Stimulated activated CD8-positive, alpha-beta memory T cell treated with anti-CD3 and anti-CD28 coated beads, Interleukin-2, amount 100 ng/mL, for 1 hour (primary cell): Measurements from ENCODE around the gene PRR23C.

Experiments
- DNase-seq, 2 donors: peaks; one replicate each; pipeline ENCODE4 v3.0.0-alpha.2; 2020; ENCODE audit warnings: low read depth in 2 of 2

The PRR23C gene

DNA sequence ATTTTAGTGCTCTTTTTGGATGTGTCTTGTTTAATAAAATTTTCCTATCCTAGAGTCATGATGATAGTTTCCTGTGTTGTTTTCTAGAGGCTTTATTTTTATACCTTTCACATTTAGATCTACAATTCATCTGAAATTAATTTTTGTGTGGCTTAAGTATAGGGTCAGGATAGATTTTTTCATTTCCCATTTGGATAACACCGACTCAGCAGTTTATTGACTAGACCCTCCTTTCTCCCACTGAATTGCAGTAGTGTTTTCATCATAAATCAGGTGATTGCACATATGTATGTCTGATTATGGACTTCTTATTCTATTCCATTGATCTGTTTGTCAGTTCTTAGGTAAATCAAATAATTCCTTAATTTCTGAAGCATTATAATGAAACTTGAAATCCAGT lies 49.0 kb downstream of the PRR23C start:
- no peak for DNase-seq
